IMR-90 (cell line): Measurements from ENCODE around the gene KRTAP5-5. TPM values are rescaled to one million over a fixed set of nuclear protein-coding genes. Genes with fewer than 3 reads are reported as not detected.
"Not testable (repeated sequence)": the region's sequence is repeated elsewhere in the genome, so short reads cannot be mapped to it uniquely, and the experiment has no call there.

Experiments used
- ATAC-seq: fragments of 200-7000 bp; cut with Tn5 transposase; 2 replicates; pipeline ENCODE4 v1.9.1; 2020; ENCODE audit warnings: low read depth, mild to moderate bottlenecking, moderate library complexity
- BruUV-seq: library from RNA; stranded (reverse); fragments of 400-500 nt; replicated peaks from 2 replicates; lab custom pipeline; 2021; lab: Mats Ljungman, UMichigan
- CTCF ChIA-PET: fragments of 300-600 bp; formaldehyde crosslinking; extraction: SDS; loops from one replicate; lab custom pipeline; 2021; ENCODE audit warnings: antibody characterized with exemption; lab: Yijun Ruan, JAX
- POLR2A ChIA-PET: fragments of 300-600 bp; sonication (Branson Sonifier 250); formaldehyde crosslinking; loops from one replicate; lab custom pipeline; 2022; ENCODE audit warnings: antibody characterized with exemption; ENCODE audit not compliant: unreplicated experiment; lab: Charles Lee
- DNase-seq: peaks from one replicate; pipeline ENCODE4 v3.0.0; 2013
- H2AFZ ChIP-seq: replicated peaks from 2 replicates; pipeline ENCODE3; 2013; ENCODE audit warnings: low read length, mild to moderate bottlenecking; ENCODE audit not compliant: poor library complexity
- H2AK5ac ChIP-seq: 2 replicates; pipeline ENCODE4 v1.6.1; 2013; ENCODE audit warnings: low read depth, low read length, inconsistent platforms
- H2AK9ac ChIP-seq: replicated peaks from 2 replicates; pipeline ENCODE3; 2013; ENCODE audit warnings: mild to moderate bottlenecking, low read depth, low read length, moderate library complexity; ENCODE audit not compliant: poor library complexity
- H2BK120ac ChIP-seq: 2 replicates; pipeline ENCODE4 v1.6.1; 2013; ENCODE audit warnings: low read depth, low read length, inconsistent platforms
- H2BK15ac ChIP-seq: 3 replicates; pipeline ENCODE4 v1.6.1; 2013; ENCODE audit warnings: low read depth, low read length, inconsistent platforms
- H2BK20ac ChIP-seq: 2 replicates; pipeline ENCODE4 v1.6.1; 2013; ENCODE audit warnings: low read depth, mild to moderate bottlenecking, inconsistent platforms, low read length, moderate library complexity
- H2BK5ac ChIP-seq: 2 replicates; pipeline ENCODE4 v1.6.1; 2013; ENCODE audit warnings: mild to moderate bottlenecking, low read depth, low read length, inconsistent platforms; ENCODE audit not compliant: poor library complexity, severe bottlenecking
- H3K14ac ChIP-seq: replicated peaks from 2 replicates; pipeline ENCODE4 v1.6.1; 2013; ENCODE audit warnings: low read depth, low read length, inconsistent platforms
- H3K18ac ChIP-seq: 2 replicates; pipeline ENCODE4 v1.6.1; 2013; ENCODE audit warnings: low read depth, low read length, control low read depth
- H3K23ac ChIP-seq: 2 replicates; pipeline ENCODE4 v1.6.1; 2013; ENCODE audit warnings: low read depth, low read length, inconsistent platforms
- H3K27ac ChIP-seq: 2 replicates; pipeline ENCODE4 v1.5.1; 2013; ENCODE audit warnings: mild to moderate bottlenecking, control low read depth, low read length; ENCODE audit not compliant: insufficient read depth
- H3K27me3 ChIP-seq: 2 replicates; pipeline ENCODE4 v1.6.1; 2013; ENCODE audit warnings: low read length; ENCODE audit not compliant: control insufficient read depth, insufficient read depth
- H3K36me3 ChIP-seq: 2 replicates; pipeline ENCODE4 v1.6.1; 2013; ENCODE audit warnings: low read length, mixed read lengths; ENCODE audit not compliant: control insufficient read depth, insufficient read depth
- H3K4ac ChIP-seq: 2 replicates; pipeline ENCODE4 v1.6.1; 2013; ENCODE audit warnings: low read depth, low read length, inconsistent platforms
- H3K4me1 ChIP-seq: 2 replicates; pipeline ENCODE4 v1.6.1; 2013; ENCODE audit warnings: low read length, mixed read lengths; ENCODE audit not compliant: control insufficient read depth, insufficient read depth
- H3K4me2 ChIP-seq: 2 replicates; pipeline ENCODE4 v1.6.1; 2013; ENCODE audit warnings: low read depth, mild to moderate bottlenecking, control low read depth, low read length, moderate library complexity
- H3K4me3 ChIP-seq: 2 replicates; pipeline ENCODE4 v1.5.1; 2013; ENCODE audit warnings: low read depth, mild to moderate bottlenecking, control low read depth, low read length, moderate library complexity; ENCODE audit not compliant: insufficient read depth
- H3K56ac ChIP-seq: 2 replicates; pipeline ENCODE4 v1.6.1; 2013; ENCODE audit warnings: low read length, inconsistent platforms; ENCODE audit not compliant: insufficient read depth; ENCODE audit errors: extremely low read depth
- H3K79me1 ChIP-seq, 2 experiments: 2 replicates each; pipeline ENCODE4 v1.6.1; 2013; ENCODE audit warnings: low read length in 2 of 2, inconsistent platforms in 1 of 2, low read depth in 1 of 2
- H3K9ac ChIP-seq: 2 replicates; pipeline ENCODE4 v1.6.1; 2013; ENCODE audit warnings: low read depth, low read length, control low read depth
- H3K9me1 ChIP-seq: 2 replicates; pipeline ENCODE4 v1.6.1; 2013; ENCODE audit warnings: low read length, inconsistent platforms; ENCODE audit not compliant: insufficient read depth
- H3K9me3 ChIP-seq: 2 replicates; pipeline ENCODE4 v1.6.1; 2013; ENCODE audit warnings: low read length; ENCODE audit not compliant: control insufficient read depth, insufficient read depth
- H4K20me1 ChIP-seq: 2 replicates; pipeline ENCODE4 v1.6.1; 2013; ENCODE audit warnings: low read length, inconsistent platforms; ENCODE audit not compliant: insufficient read depth
- H4K5ac ChIP-seq: 2 replicates; pipeline ENCODE4 v1.6.1; 2013; ENCODE audit warnings: mild to moderate bottlenecking, low read depth, low read length, control low read depth
- H4K8ac ChIP-seq, 2 experiments: 2 replicates each; pipeline ENCODE4 v1.6.1; 2013; ENCODE audit warnings: low read depth in 2 of 2, low read length in 2 of 2, control low read depth in 1 of 2, inconsistent platforms in 1 of 2
- H4K91ac ChIP-seq: 2 replicates; pipeline ENCODE4 v1.6.1; 2013; ENCODE audit warnings: low read depth, low read length, inconsistent platforms; ENCODE audit not compliant: insufficient read depth
- WGBS, 2 experiments: methylation state at CpG; one replicate each; pipeline versions ENCODE4 v1.1.5 to v1.1.7; 2013; ENCODE audit warnings: missing lambda C conversion rate in 2 of 2; ENCODE audit not compliant: insufficient read length in 1 of 2; ENCODE audit errors: extremely low coverage in 2 of 2; 5-methylcytosine and 5-hydroxymethylcytosine counted together
- dilution Hi-C: fragments of 300-500 bp; cut with HindIII; formaldehyde crosslinking; loops from one replicate; pipeline ENCODE4 v1.14.3; 2018; ENCODE audit warnings: low sequenced_read_pairs; ENCODE audit not compliant: unreplicated experiment
- in situ Hi-C: fragments of 300-500 bp; cut with MboI; formaldehyde crosslinking; loops from 3 replicates; pipeline ENCODE4 v1.14.3; 2019; ENCODE audit warnings: low sequenced_read_pairs, inconsistent platforms, mixed read lengths
- intact Hi-C: fragments of 100-400 bp; cut with micrococcal nuclease; formaldehyde crosslinking; loops from 2 replicates; pipeline ENCODE4 v1.10.0; 2022
- polyA plus RNA-seq, 3 experiments: library from polyadenylated mRNA; depleted of rRNA; stranded (reverse); fragments of >200 nt; gene quantifications; 2 replicates each; pipeline ENCODE4 v1.2.3, GENCODE V29; 2012; ENCODE audit warnings: low replicate concordance in 1 of 3
- total RNA-seq: library from RNA; depleted of rRNA; stranded (reverse); fragments of >200 nt; gene quantifications from 2 replicates; pipeline ENCODE4 v1.2.3, GENCODE V29; 2012

The KRTAP5-5 gene
- total and polyA plus RNA-seq, 2 of the 4 experiments (the other 2 are of a cell fraction), result not detected

DNA sequence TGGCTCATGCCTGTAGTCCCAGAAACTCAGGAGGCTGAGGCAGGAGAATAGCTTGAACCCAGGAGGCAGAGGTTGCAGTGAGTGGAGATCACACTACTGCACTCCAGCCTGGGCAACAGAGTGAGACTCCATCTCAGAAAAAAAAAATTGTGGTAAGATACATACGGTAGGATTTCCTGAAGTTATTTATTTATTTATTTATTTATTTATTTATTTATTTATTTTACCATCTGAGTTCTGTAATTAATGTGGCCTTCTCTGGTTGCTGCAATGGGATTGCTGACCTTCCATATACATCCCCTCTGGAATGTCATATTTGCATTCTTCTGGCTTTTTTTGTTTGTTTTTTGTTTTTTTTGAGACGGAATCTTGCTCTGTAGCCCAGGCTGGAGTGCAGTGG, 46.7 kb upstream of the KRTAP5-5 start:
- H2AK5ac ChIP-seq, H4K91ac ChIP-seq, intact Hi-C loops, H3K9ac ChIP-seq, H2BK15ac ChIP-seq, H3K18ac ChIP-seq, H3K23ac ChIP-seq, DNase-seq, BruUV-seq, H2AFZ ChIP-seq, H2BK120ac ChIP-seq, H4K20me1 ChIP-seq, H3K4me1 ChIP-seq, H3K9me1 ChIP-seq, H3K9me3 ChIP-seq, H3K79me1 ChIP-seq, in situ Hi-C loops, H3K27ac ChIP-seq, H4K5ac ChIP-seq, H3K4me2 ChIP-seq, H3K4ac ChIP-seq, ATAC-seq, H3K56ac ChIP-seq, H3K36me3 ChIP-seq, H4K8ac ChIP-seq, H2BK5ac ChIP-seq, dilution Hi-C loops, H2AK9ac ChIP-seq, H2BK20ac ChIP-seq, H3K4me3 ChIP-seq, CTCF ChIA-PET, H3K14ac ChIP-seq: not testable (repeated sequence)
- POLR2A ChIA-PET, result interaction anchor here (0.6 kb wide), 1 partner anchor 723 kb away, joined by 3 read pairs; no protein-coding TSS in a partner anchor
- WGBS, 2 experiments, result no CpG with 5 or more reads among the region's 2 CpGs
- peaks cover 28% of the 10 kb centered on the region for H3K27me3 ChIP-seq

DNA sequence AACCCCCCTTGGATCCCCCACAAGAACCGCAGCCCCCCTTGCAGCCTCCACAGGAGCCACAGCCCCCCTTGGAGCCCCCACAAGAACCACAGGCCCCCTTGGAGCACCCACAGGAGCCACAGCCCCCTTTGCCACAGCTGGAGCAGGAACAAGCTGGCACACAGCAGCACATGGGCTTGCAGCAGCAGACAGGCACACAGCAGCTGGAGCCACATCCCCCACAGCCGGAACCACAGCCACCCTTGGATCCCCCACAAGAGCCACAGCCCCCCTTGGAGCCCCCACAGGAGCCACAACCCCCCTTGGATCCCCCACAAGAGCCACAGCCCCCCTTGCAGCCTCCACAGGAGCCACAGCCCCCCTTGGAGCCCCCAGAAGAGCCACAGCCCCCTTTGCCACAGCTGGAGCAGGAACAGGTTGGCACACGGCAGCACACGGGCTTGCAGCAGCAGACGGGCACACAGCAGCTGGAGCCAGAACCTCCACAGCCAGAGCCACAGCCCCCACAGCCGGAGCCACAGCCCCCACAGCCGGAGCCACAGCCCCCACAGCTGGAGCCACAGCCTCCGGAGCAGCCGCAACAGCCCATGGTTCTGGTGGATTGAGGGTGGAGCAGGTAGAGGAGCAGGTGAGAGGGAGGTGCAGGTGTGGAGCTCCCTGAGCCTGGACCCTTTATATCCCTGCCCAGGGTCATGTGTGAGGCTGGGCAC, 44.8 kb upstream of the KRTAP5-5 start, which contains the start of gene KRTAP5-1:
TSS of gene KRTAP5-1 (minus strand) at position 623 of the 710 bp plus-strand sequence. CDS start at position 589, 34 bp downstream.
- H4K8ac ChIP-seq, H3K4me1 ChIP-seq, H3K4me2 ChIP-seq, H3K23ac ChIP-seq, POLR2A ChIA-PET, intact Hi-C loops, H2AFZ ChIP-seq, H3K4ac ChIP-seq, H4K20me1 ChIP-seq, H3K9ac ChIP-seq, ATAC-seq, H3K27ac ChIP-seq, H3K14ac ChIP-seq, H3K4me3 ChIP-seq, H3K56ac ChIP-seq, in situ Hi-C loops, H2AK5ac ChIP-seq, H2AK9ac ChIP-seq, H3K36me3 ChIP-seq, H3K18ac ChIP-seq, BruUV-seq, H3K9me3 ChIP-seq, DNase-seq, dilution Hi-C loops, H4K5ac ChIP-seq, H4K91ac ChIP-seq, H3K79me1 ChIP-seq, H2BK5ac ChIP-seq, H2BK15ac ChIP-seq, H3K9me1 ChIP-seq, H2BK120ac ChIP-seq, H2BK20ac ChIP-seq: not testable (repeated sequence)
- no CpG with 5 or more reads among the region's 9 CpGs for WGBS, 2 experiments
- CTCF ChIA-PET, result interaction anchor here (0.6 to 1.9 kb wide), 2 partner anchors 10 to 95 kb away, joined by 4 read pairs; no protein-coding TSS in a partner anchor
- peaks cover 30% of the 10 kb centered on the region for H3K27me3 ChIP-seq
